Measurements from ENCODE around the gene REG3G.

Gene REG3G

GRCh38 chr2:79025421-79025820 lies at the start of gene REG3G:
Gene REG3G, plus strand, starts transcription at chr2:79025702. Its CDS starts 392 bp downstream, at chr2:79026094.
- DNase-seq (ENCODE audit: low read depth, low spot score) = no peak

GRCh38 chr2:78977661-78978145 lies 47.8 kb upstream of the REG3G start:
- no peak for DNase-seq (ENCODE audit: low read depth, low spot score)

- no peak for DNase-seq (ENCODE audit: low read depth, low spot score)
These were observed 47.2 kb upstream of the REG3G start for GRCh38 chr2:78978340-78978739.

- DNase-seq (ENCODE audit: low read depth, low spot score) = no peak
These were observed 45.9 kb upstream of the REG3G start for GRCh38 chr2:78979380-78980151.

- DNase-seq (ENCODE audit: low read depth, low spot score) = no peak
These were observed 45.4 kb upstream of the REG3G start for GRCh38 chr2:78980152-78980465.

- DNase-seq (ENCODE audit: low read depth, low spot score) = no peak
These were observed 44.6 kb upstream of the REG3G start for GRCh38 chr2:78980871-78981270.

- DNase-seq (ENCODE audit: low read depth, low spot score) = no peak
These were observed 42.7 kb upstream of the REG3G start for GRCh38 chr2:78982638-78983330.

GRCh38 chr2:78984386-78984785 lies 41.1 kb upstream of the REG3G start:
- DNase-seq (ENCODE audit: low read depth, low spot score) = no peak

GRCh38 chr2:78985558-78985957 lies 39.9 kb upstream of the REG3G start:
- DNase-seq (ENCODE audit: low read depth, low spot score) = no peak

GRCh38 chr2:78989051-78989450 lies 36.5 kb upstream of the REG3G start:
- no peak for DNase-seq (ENCODE audit: low read depth, low spot score)

GRCh38 chr2:78992451-78992806 lies 33.1 kb upstream of the REG3G start:
- DNase-seq (ENCODE audit: low read depth, low spot score) = no peak

GRCh38 chr2:78992807-78993517 lies 32.5 kb upstream of the REG3G start:
- no peak for DNase-seq (ENCODE audit: low read depth, low spot score)

GRCh38 chr2:78993518-78994148 lies 31.9 kb upstream of the REG3G start:
- DNase-seq (ENCODE audit: low read depth, low spot score) = no peak

GRCh38 chr2:78994789-78995188 lies 30.7 kb upstream of the REG3G start:
- no peak for DNase-seq (ENCODE audit: low read depth, low spot score)

- no peak for DNase-seq (ENCODE audit: low read depth, low spot score)
These were observed 26.1 kb upstream of the REG3G start for GRCh38 chr2:78999406-78999805.

GRCh38 chr2:79000008-79000576 lies 25.4 kb upstream of the REG3G start:
- no peak for DNase-seq (ENCODE audit: low read depth, low spot score)

- DNase-seq (ENCODE audit: low read depth, low spot score) = no peak
These were observed 24.2 kb upstream of the REG3G start for GRCh38 chr2:79001285-79001684.

GRCh38 chr2:79004680-79005079 lies 20.8 kb upstream of the REG3G start:
- no peak for DNase-seq (ENCODE audit: low read depth, low spot score)

GRCh38 chr2:79005216-79005615 lies 20.3 kb upstream of the REG3G start:
- no peak for DNase-seq (ENCODE audit: low read depth, low spot score)

- DNase-seq (ENCODE audit: low read depth, low spot score) = no peak
These were observed 16.1 kb upstream of the REG3G start for GRCh38 chr2:79009388-79009787.

GRCh38 chr2:79011496-79011895 lies 14.0 kb upstream of the REG3G start:
- DNase-seq (ENCODE audit: low read depth, low spot score) = no peak

- no peak for DNase-seq (ENCODE audit: low read depth, low spot score)
These were observed 11.9 kb upstream of the REG3G start for GRCh38 chr2:79013629-79014028.

Measured in brain pericyte (primary cell).